ENCODE measurements around the gene SYT1. TPM values are rescaled to one million over a fixed set of nuclear protein-coding genes. Genes with fewer than 3 reads are reported as not detected.

SYT1 gene
- total RNA-seq, 1 donor from 2014 or later = 33.2 TPM

DNA sequence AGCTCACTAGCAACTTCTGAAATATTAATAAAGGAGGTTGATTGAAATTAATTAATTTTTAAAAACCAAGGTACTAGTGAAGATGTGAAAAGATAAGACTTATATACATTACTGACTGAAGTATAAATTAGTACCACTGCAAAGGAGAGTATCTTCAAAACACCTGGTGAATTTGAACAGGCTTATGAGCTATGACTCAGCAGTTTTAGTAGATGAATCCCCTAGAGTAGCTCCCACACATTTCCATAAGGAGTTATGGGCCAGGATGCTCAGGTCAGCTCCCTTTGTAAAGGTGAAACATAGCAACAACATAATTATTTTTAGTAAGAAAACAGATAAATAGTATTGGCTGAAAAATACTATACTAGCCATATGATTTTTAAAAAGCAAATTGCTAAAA is 218.6 kb downstream of the SYT1 start:
- Mint-ChIP-seq H3K9me3 (ENCODE audit: unreplicated experiment) (no peaks in the 10 kb centered on the region), H3K4me3 (ENCODE audit: unreplicated experiment) (no peak overlapping the region), H3K36me3 (ENCODE audit: low read depth, unreplicated experiment) (peaks cover 2% of the 10 kb centered on the region), H3K27ac (ENCODE audit: unreplicated experiment) (no peak overlapping the region), H3K27me3 (ENCODE audit: low read depth, unreplicated experiment) (no peaks in the 10 kb centered on the region), H3K4me1 (ENCODE audit: low read depth, unreplicated experiment) (no peaks in the 10 kb centered on the region)
- Histone ChIP-seq H3K27me3 (ENCODE audit: insufficient read depth, low read length) (no peaks in the 10 kb centered on the region), H3K9me3 (ENCODE audit: insufficient read depth, low read depth, low read length) (no peaks in the 10 kb centered on the region), H3K27ac (ENCODE audit: low read depth, low read length) (no peak overlapping the region), H3K4me3 (ENCODE audit: insufficient read depth, low read depth, low read length) (no peak overlapping the region), H3K36me3 (ENCODE audit: insufficient read depth, low read length) (no peaks in the 10 kb centered on the region), H3K4me2 (ENCODE audit: low read length) (no peak overlapping the region), H3K79me2 (ENCODE audit: insufficient read depth, low read length) (no peaks in the 10 kb centered on the region), H2AFZ (ENCODE audit: low read depth, low read length) (no peak overlapping the region), H3K4me1 (ENCODE audit: insufficient read depth, low read length) (no peaks in the 10 kb centered on the region), H4K20me1 (ENCODE audit: insufficient read depth, low read length) (no peaks in the 10 kb centered on the region), H3K9ac (ENCODE audit: low read length) (no peak overlapping the region)
- DNase-seq (ENCODE audit: low read depth) (peak; percentile 13), FAIRE-seq (no peak)
- TF ChIP-seq, protein P1, sequence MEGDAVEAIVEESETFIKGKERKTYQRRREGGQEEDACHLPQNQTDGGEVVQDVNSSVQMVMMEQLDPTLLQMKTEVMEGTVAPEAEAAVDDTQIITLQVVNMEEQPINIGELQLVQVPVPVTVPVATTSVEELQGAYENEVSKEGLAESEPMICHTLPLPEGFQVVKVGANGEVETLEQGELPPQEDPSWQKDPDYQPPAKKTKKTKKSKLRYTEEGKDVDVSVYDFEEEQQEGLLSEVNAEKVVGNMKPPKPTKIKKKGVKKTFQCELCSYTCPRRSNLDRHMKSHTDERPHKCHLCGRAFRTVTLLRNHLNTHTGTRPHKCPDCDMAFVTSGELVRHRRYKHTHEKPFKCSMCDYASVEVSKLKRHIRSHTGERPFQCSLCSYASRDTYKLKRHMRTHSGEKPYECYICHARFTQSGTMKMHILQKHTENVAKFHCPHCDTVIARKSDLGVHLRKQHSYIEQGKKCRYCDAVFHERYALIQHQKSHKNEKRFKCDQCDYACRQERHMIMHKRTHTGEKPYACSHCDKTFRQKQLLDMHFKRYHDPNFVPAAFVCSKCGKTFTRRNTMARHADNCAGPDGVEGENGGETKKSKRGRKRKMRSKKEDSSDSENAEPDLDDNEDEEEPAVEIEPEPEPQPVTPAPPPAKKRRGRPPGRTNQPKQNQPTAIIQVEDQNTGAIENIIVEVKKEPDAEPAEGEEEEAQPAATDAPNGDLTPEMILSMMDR (IDR thresholded peaks at IDR 0.05; ENCODE audit: insufficient read depth, low read depth, low read length) = no peak
- TF ChIP-seq EZH2 (IDR thresholded peaks at IDR 0.05; ENCODE audit: insufficient read depth, low read length) = no peak

DNA sequence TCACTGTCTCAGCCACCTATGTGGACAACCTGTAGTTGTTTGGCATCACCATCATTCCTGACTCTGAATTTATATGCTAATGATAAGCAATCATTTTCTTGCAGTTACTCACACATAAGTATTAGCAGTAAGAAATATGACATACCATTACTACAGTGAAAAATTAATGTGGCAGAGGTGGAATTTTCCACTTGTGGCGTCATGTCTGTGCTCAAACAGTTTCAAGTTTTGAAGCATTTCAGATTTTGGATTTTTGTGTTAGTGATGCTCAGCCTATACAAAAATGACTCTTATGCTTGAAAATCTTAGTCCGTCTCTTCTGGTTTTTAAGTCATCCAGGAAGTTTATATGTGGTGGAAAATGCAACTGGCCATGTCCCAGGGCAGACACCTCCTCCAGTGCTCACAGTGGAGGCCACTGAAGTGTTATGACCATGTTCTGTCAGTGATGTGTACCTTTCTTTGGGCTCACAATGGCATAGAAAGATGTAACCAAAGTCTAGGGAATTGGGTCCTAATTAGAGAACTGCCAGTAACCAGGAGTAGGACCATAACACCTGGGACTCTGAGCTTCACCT is 220.6 kb downstream of the SYT1 start:
- H3K27me3 Mint-ChIP-seq (ENCODE audit: low read depth, unreplicated experiment) = no peaks in the 10 kb centered on the region
- no peaks in the 10 kb centered on the region for H3K9me3 Mint-ChIP-seq (ENCODE audit: unreplicated experiment)
- Histone ChIP-seq H3K9ac (ENCODE audit: low read length) (no peak overlapping the region), H3K4me3 (ENCODE audit: insufficient read depth, low read depth, low read length) (no peak overlapping the region), H3K36me3 (ENCODE audit: insufficient read depth, low read length) (no peaks in the 10 kb centered on the region), H3K4me1 (ENCODE audit: insufficient read depth, low read length) (no peaks in the 10 kb centered on the region), H3K79me2 (ENCODE audit: insufficient read depth, low read length) (no peaks in the 10 kb centered on the region), H3K27me3 (ENCODE audit: insufficient read depth, low read length) (no peaks in the 10 kb centered on the region), H2AFZ (ENCODE audit: low read depth, low read length) (no peak overlapping the region), H3K27ac (ENCODE audit: low read depth, low read length) (no peak overlapping the region), H4K20me1 (ENCODE audit: insufficient read depth, low read length) (no peaks in the 10 kb centered on the region), H3K9me3 (ENCODE audit: insufficient read depth, low read depth, low read length) (no peaks in the 10 kb centered on the region), H3K4me2 (ENCODE audit: low read length) (no peak overlapping the region)
- H3K27ac Mint-ChIP-seq (ENCODE audit: unreplicated experiment) = no peak overlapping the region
- peak; percentile 60 for DNase-seq (ENCODE audit: low read depth)
- TF ChIP-seq, protein P1 (IDR thresholded peaks at IDR 0.05; ENCODE audit: insufficient read depth, low read depth, low read length) = no peak
- TF ChIP-seq EZH2 (IDR thresholded peaks at IDR 0.05; ENCODE audit: insufficient read depth, low read length) = no peak
- peaks cover 2% of the 10 kb centered on the region for H3K36me3 Mint-ChIP-seq (ENCODE audit: low read depth, unreplicated experiment)
- H3K4me3 Mint-ChIP-seq (ENCODE audit: unreplicated experiment) = no peak overlapping the region
- FAIRE-seq = no peak
- no peaks in the 10 kb centered on the region for H3K4me1 Mint-ChIP-seq (ENCODE audit: low read depth, unreplicated experiment)

- no peaks in the 10 kb centered on the region for H3K4me1 Mint-ChIP-seq (ENCODE audit: low read depth, unreplicated experiment)
- TF ChIP-seq, protein P1 (IDR thresholded peaks at IDR 0.05; ENCODE audit: insufficient read depth, low read depth, low read length) = no peak
- no peak for TF ChIP-seq EZH2 (IDR thresholded peaks at IDR 0.05; ENCODE audit: insufficient read depth, low read length)
- Histone ChIP-seq H3K9ac (ENCODE audit: low read length) (no peak overlapping the region), H3K4me3 (ENCODE audit: insufficient read depth, low read depth, low read length) (no peak overlapping the region), H4K20me1 (ENCODE audit: insufficient read depth, low read length) (no peaks in the 10 kb centered on the region), H2AFZ (ENCODE audit: low read depth, low read length) (no peak overlapping the region), H3K27me3 (ENCODE audit: insufficient read depth, low read length) (no peaks in the 10 kb centered on the region), H3K4me2 (ENCODE audit: low read length) (no peak overlapping the region), H3K27ac (ENCODE audit: low read depth, low read length) (no peak overlapping the region), H3K9me3 (ENCODE audit: insufficient read depth, low read depth, low read length) (no peaks in the 10 kb centered on the region), H3K79me2 (ENCODE audit: insufficient read depth, low read length) (no peaks in the 10 kb centered on the region), H3K4me1 (ENCODE audit: insufficient read depth, low read length) (no peaks in the 10 kb centered on the region), H3K36me3 (ENCODE audit: insufficient read depth, low read length) (no peaks in the 10 kb centered on the region)
- H3K36me3 Mint-ChIP-seq (ENCODE audit: low read depth, unreplicated experiment) = peaks cover 2% of the 10 kb centered on the region
- no peak overlapping the region for H3K27ac Mint-ChIP-seq (ENCODE audit: unreplicated experiment)
- FAIRE-seq (no peak), DNase-seq (ENCODE audit: low read depth) (no peak)
- no peaks in the 10 kb centered on the region for H3K27me3 Mint-ChIP-seq (ENCODE audit: low read depth, unreplicated experiment)
- H3K9me3 Mint-ChIP-seq (ENCODE audit: unreplicated experiment) = no peaks in the 10 kb centered on the region
- H3K4me3 Mint-ChIP-seq (ENCODE audit: unreplicated experiment) = no peak overlapping the region
These were observed 222.1 kb downstream of the SYT1 start for GRCh38 chr12:79086541-79087296.

All from astrocyte (in vitro differentiated cells and primary cell).